Left ventricle myocardium inferior (tissue), 1 donor: ENCODE data around the gene HHAT. TPM values are rescaled to one million over a fixed set of nuclear protein-coding genes. Genes with fewer than 3 reads are reported as not detected.

Experiments
- DNase-seq: peaks from one replicate; pipeline ENCODE4 v3.0.0-alpha.2; 2020
- H3K27ac ChIP-seq: fragments of 200-600 bp; replicated peaks from 2 replicates; pipeline ENCODE4 v1.8.0; 2021
- H3K27me3 ChIP-seq: fragments of 200-600 bp; 2 replicates; pipeline ENCODE4 v1.8.0; 2021; ENCODE audit warnings: low read depth
- H3K36me3 ChIP-seq: fragments of 200-600 bp; 2 replicates; pipeline ENCODE4 v1.8.0; 2021
- H3K4me1 ChIP-seq: fragments of 200-600 bp; 2 replicates; pipeline ENCODE4 v1.8.0; 2021
- H3K4me3 ChIP-seq: fragments of 200-600 bp; 2 replicates; pipeline ENCODE4 v1.8.0; 2021; ENCODE audit warnings: mild to moderate bottlenecking, moderate library complexity
- H3K9me3 ChIP-seq: fragments of 200-600 bp; replicated peaks from 2 replicates; pipeline ENCODE4 v1.8.0; 2021
- CTCF ChIP-seq: fragments of 200-600 bp; IDR thresholded peaks from 2 replicates; pipeline ENCODE4 v1.8.0; 2021; ENCODE audit warnings: antibody characterized with exemption, mild to moderate bottlenecking, borderline replicate concordance
- intact Hi-C: fragments of 100-400 bp; cut with micrococcal nuclease; formaldehyde crosslinking; loops from one replicate; pipeline ENCODE4 v1.11.0; 2022
- total RNA-seq: library from RNA; stranded (reverse); fragmentation: NEBNext Ultra II Directional; extraction: Animal tissue kit (Norgen Biotek cat#: 25700); gene quantifications from one replicate; pipeline ENCODE4 v1.2.1, GENCODE V29; 2021
- donor health status: DM: no; HTN: yes; CAD: no; lungs with severe emphysema.

HHAT gene
- total RNA-seq, 1 donor from 2014 or later = 2.1 TPM

GRCh38 chr1:210553711-210554110 is 225.0 kb downstream of the HHAT start:
- DNase-seq = no peak
- H3K4me1 ChIP-seq = peaks cover 10% of the 10 kb centered on the region
- no peak for TF ChIP-seq CTCF
- H3K27me3 ChIP-seq = no peaks in the 10 kb centered on the region
- intact Hi-C loops = no loop called here
- H3K9me3 ChIP-seq = no peaks in the 10 kb centered on the region
- no peaks in the 10 kb centered on the region for H3K36me3 ChIP-seq
- H3K4me3 ChIP-seq = no peak overlapping the region
- H3K27ac ChIP-seq = no peak overlapping the region

GRCh38 chr1:210554382-210554781 is 225.7 kb downstream of the HHAT start:
- intact Hi-C loops = no loop called here
- DNase-seq = no peak
- Histone ChIP-seq H3K27ac (no peak overlapping the region), H3K27me3 (no peaks in the 10 kb centered on the region), H3K36me3 (no peaks in the 10 kb centered on the region), H3K9me3 (no peaks in the 10 kb centered on the region), H3K4me1 (peaks cover 13% of the 10 kb centered on the region), H3K4me3 (no peak overlapping the region)
- no peak for TF ChIP-seq CTCF

DNA sequence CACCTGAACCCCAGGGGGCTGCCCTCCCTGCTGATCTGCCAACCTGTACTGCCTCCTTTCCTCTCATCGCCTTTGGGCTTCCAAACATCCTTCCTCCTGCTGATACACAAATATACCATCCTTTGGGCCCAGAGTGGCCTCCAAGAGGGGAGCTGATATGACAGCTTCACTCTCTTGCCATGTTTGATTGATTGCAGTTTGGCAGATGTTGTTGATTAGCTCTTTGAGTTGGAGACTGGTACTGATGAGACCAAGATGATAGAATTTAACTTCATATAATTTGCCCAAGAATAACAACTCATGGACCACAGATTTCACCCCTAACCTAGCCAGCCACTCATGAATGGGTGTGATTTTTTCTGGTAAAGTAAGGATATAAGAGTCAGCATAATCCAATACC is 227.8 kb downstream of the HHAT start:
- TF ChIP-seq CTCF = no peak
- intact Hi-C loops = no loop called here
- H3K36me3 ChIP-seq = no peaks in the 10 kb centered on the region

DNA sequence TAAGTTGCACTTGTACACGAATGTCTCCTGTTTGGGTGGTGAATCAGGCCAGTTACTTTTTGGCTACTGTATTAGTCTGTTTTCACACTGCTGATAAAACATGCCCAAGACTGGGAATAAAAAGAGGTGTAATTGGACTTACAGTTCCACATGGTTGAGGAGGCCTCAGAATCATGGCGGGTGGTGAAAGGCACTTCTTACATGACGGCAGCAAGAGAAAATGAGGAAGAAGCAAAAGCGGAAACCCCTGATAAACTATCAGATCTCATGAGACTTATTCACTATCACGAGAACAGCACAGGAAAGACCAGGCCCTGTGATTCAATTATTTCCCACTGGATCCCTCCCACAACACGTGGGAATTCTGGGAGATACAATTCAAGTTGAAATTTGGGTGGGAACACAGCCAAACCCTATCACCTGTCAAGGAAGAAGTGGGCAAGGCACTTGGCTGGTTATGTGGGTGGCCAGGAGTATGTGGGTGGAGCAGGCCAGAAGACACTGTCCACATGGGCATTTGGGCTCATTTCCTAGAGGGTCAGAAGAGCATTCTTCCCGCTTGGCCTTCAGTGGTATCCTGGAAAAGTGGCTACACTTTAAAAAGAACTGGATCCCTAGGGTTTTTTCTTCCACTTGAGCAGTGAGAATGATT is 228.8 kb downstream of the HHAT start:
- Histone ChIP-seq H3K9me3 (no peaks in the 10 kb centered on the region), H3K4me1 (peaks cover 13% of the 10 kb centered on the region), H3K36me3 (no peaks in the 10 kb centered on the region), H3K27ac (no peak overlapping the region), H3K27me3 (no peaks in the 10 kb centered on the region), H3K4me3 (no peak overlapping the region)
- no peak for TF ChIP-seq CTCF
- intact Hi-C loops = no loop called here
- DNase-seq = no peak

More for the DNA sequence above, 227.8 kb downstream of the HHAT start:
- peaks cover 13% of the 10 kb centered on the region for H3K4me1 ChIP-seq
- no peaks in the 10 kb centered on the region for H3K27me3 ChIP-seq
- H3K9me3 ChIP-seq = no peaks in the 10 kb centered on the region
- no peak overlapping the region for H3K4me3 ChIP-seq
- no peak overlapping the region for H3K27ac ChIP-seq
- no peak for DNase-seq

- H3K9me3 ChIP-seq = no peaks in the 10 kb centered on the region
- H3K36me3 ChIP-seq = no peaks in the 10 kb centered on the region
- TF ChIP-seq CTCF = no peak
- peaks cover 13% of the 10 kb centered on the region for H3K4me1 ChIP-seq
- DNase-seq = peak; percentile 64
- no peaks in the 10 kb centered on the region for H3K27me3 ChIP-seq
- no peak overlapping the region for H3K27ac ChIP-seq
- H3K4me3 ChIP-seq = no peak overlapping the region
- intact Hi-C loops = no loop called here
These were observed 229.6 kb downstream of the HHAT start for GRCh38 chr1:210558302-210558701.
